GM23338 (cell line): ENCODE data around the gene RAX2. TPM values are rescaled to one million over a fixed set of nuclear protein-coding genes. Genes with fewer than 3 reads are reported as not detected.

Experiments used
- ATAC-seq: fragments of 200-7000 bp; cut with Tn5 transposase; 3 replicates; pipeline ENCODE4 v1.9.1; 2020
- DNase-seq: peaks from one replicate; pipeline ENCODE4 v3.0.0-alpha.2; 2015; ENCODE audit warnings: low spot score
- H2AFZ ChIP-seq: fragments of 200-600 bp; sonication (generic); 2 replicates; pipeline ENCODE4 v1.8.0; 2016; ENCODE audit warnings: antibody characterized with exemption, mild to moderate bottlenecking, moderate library complexity
- H3F3A ChIP-seq: fragments of 200-600 bp; sonication (generic); replicated peaks from 2 replicates; pipeline ENCODE4 v1.8.0; 2017; ENCODE audit warnings: antibody characterized with exemption, mixed run types, low read depth
- H3K27ac ChIP-seq: fragments of 200-600 bp; sonication (generic); 2 replicates; pipeline ENCODE4 v1.6.1; 2016; ENCODE audit warnings: low read depth
- H3K27me3 ChIP-seq: fragments of 200-600 bp; sonication (generic); 2 replicates; pipeline ENCODE4 v1.8.0; 2016; ENCODE audit warnings: mild to moderate bottlenecking, mixed run types, moderate library complexity; ENCODE audit not compliant: insufficient read depth
- H3K36me3 ChIP-seq: fragments of 200-600 bp; sonication (generic); 2 replicates; pipeline ENCODE4 v1.8.0; 2016; ENCODE audit warnings: mild to moderate bottlenecking; ENCODE audit not compliant: insufficient read depth
- H3K4me1 ChIP-seq: fragments of 200-600 bp; sonication (generic); 2 replicates; pipeline ENCODE4 v1.8.0; 2016; ENCODE audit warnings: mild to moderate bottlenecking, moderate library complexity; ENCODE audit not compliant: insufficient read depth
- H3K4me2 ChIP-seq: fragments of 200-600 bp; sonication (generic); 2 replicates; pipeline ENCODE4 v1.7.1; 2017; ENCODE audit warnings: mixed run types
- H3K4me3 ChIP-seq: fragments of 200-600 bp; sonication (generic); 2 replicates; pipeline ENCODE4 v1.6.1; 2016; ENCODE audit warnings: mixed run types
- H3K79me2 ChIP-seq: fragments of 200-600 bp; sonication (generic); replicated peaks from 2 replicates; pipeline ENCODE4 v1.8.0; 2017; ENCODE audit warnings: mild to moderate bottlenecking; ENCODE audit not compliant: insufficient read depth
- H3K9me2 ChIP-seq: fragments of 200-600 bp; sonication (generic); 2 replicates; pipeline ENCODE4 v1.8.0; 2017; ENCODE audit not compliant: insufficient read depth
- H4K20me1 ChIP-seq: fragments of 200-600 bp; sonication (generic); replicated peaks from 2 replicates; pipeline ENCODE4 v1.8.0; 2017; ENCODE audit warnings: mild to moderate bottlenecking; ENCODE audit not compliant: insufficient read depth
- H3K27ac Mint-ChIP-seq: 2 replicates; pipeline ENCODE4 v1.8.0; 2020; ENCODE audit warnings: inconsistent platforms, mild to moderate bottlenecking, moderate library complexity, mixed read lengths
- H3K27me3 Mint-ChIP-seq: 3 replicates; pipeline ENCODE4 v1.8.0; 2022; ENCODE audit warnings: low read depth, mild to moderate bottlenecking, moderate library complexity, mixed read lengths, inconsistent platforms; ENCODE audit not compliant: insufficient read depth, poor library complexity
- H3K36me3 Mint-ChIP-seq: 3 replicates; pipeline ENCODE4 v1.8.0; 2021; ENCODE audit warnings: low read depth, mild to moderate bottlenecking, inconsistent platforms, moderate library complexity, mixed read lengths
- H3K4me1 Mint-ChIP-seq: 3 replicates; pipeline ENCODE4 v1.8.0; 2020; ENCODE audit warnings: mild to moderate bottlenecking, inconsistent platforms, mixed read lengths
- H3K4me3 Mint-ChIP-seq: 3 replicates; pipeline ENCODE4 v1.8.0; 2021; ENCODE audit warnings: moderate library complexity, mild to moderate bottlenecking, inconsistent platforms, mixed read lengths
- H3K9me3 Mint-ChIP-seq: 3 replicates; pipeline ENCODE4 v1.8.0; 2020; ENCODE audit warnings: moderate library complexity, mild to moderate bottlenecking, inconsistent platforms, mixed read lengths
- CTCF ChIP-seq, 2 experiments: fragments of 200-600 bp in 1 of 2; sonication (generic) in 1 of 2; conservative IDR thresholded peaks; 2 replicates each; pipeline versions ENCODE4 v1.5.1 to v1.6.1; 2016 to 2017; ENCODE audit warnings: antibody characterized with exemption in 2 of 2, low read depth in 2 of 2, mild to moderate bottlenecking in 2 of 2, moderate library complexity in 1 of 2
- EZH2 ChIP-seq: fragments of 200-600 bp; sonication (generic); IDR thresholded peaks from one replicate; pipeline ENCODE4 v1.8.0; 2017; ENCODE audit warnings: antibody characterized with exemption, mild to moderate bottlenecking, low read depth; ENCODE audit not compliant: unreplicated experiment
- EZH2phosphoT487 ChIP-seq: fragments of 200-600 bp; sonication (generic); IDR thresholded peaks from one replicate; pipeline ENCODE4 v1.8.1; 2018; ENCODE audit warnings: antibody characterized with exemption; ENCODE audit not compliant: unreplicated experiment
- JUNB ChIP-seq: IDR thresholded peaks from one replicate; pipeline ENCODE4 v1.6.1; 2016; ENCODE audit warnings: antibody characterized with exemption; ENCODE audit not compliant: unreplicated experiment
- POLR2AphosphoS5 ChIP-seq: IDR thresholded peaks from 2 replicates; pipeline ENCODE4 v1.6.1; 2016; ENCODE audit warnings: antibody characterized with exemption, low read depth
- REST ChIP-seq: IDR thresholded peaks from one replicate; pipeline ENCODE4 v1.6.1; 2018; ENCODE audit warnings: antibody characterized with exemption; ENCODE audit not compliant: unreplicated experiment
- STAT1 ChIP-seq: IDR thresholded peaks from one replicate; pipeline ENCODE4 v1.6.1; 2016; ENCODE audit warnings: antibody characterized with exemption; ENCODE audit not compliant: unreplicated experiment
- ZNF114 ChIP-seq: fragments of 250-450 bp; sonication (Bioruptor Pico); IDR thresholded peaks from 2 replicates; pipeline ENCODE4 v1.5.0; 2020; ENCODE audit warnings: mild to moderate bottlenecking, moderate library complexity
- polyA plus RNA-seq: library from polyadenylated mRNA; unstranded; fragments of >200 nt; fragmentation: Nextera tagmentation; extraction: Ambion mirVana; gene quantifications from 2 replicates; pipeline ENCODE4 v1.2.1, GENCODE V29; 2016
- total RNA-seq: library from RNA; depleted of rRNA; stranded (reverse); fragments of >200 nt; shearing (Covaris generic); gene quantifications from 2 replicates; pipeline ENCODE4 v1.2.3, GENCODE V29; 2014

RAX2 gene
- total and polyA plus RNA-seq, 2 experiments from 2014 or later = 0.13 TPM; not detected in 1

DNA sequence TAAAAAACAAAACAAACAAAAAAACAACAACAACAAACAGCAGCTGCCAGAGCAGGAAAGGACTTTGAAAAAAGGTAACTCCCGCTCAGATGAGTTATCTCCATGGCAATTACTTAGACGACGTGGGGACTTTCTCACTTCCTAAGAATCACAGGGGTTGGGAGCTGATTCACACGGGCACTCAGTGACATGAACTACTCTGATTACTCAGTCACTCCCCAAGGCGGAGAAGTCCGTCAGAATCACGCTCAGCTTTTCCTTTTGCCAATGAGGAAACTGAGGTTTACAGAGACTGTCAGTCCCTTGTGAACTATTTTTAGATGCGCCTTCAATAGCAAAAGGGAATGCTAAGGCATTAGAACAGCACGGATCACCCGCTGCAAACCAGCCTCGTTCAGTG is 46.4 kb upstream of the RAX2 start:
- Histone ChIP-seq H3K36me3 (no peaks in the 10 kb centered on the region), H4K20me1 (no peaks in the 10 kb centered on the region), H3K4me2 (no peak overlapping the region), H3K27ac (no peak overlapping the region), H3F3A (0 out of 2 replicates have a peak, but pooled peaks cover 2% of the 10 kb centered on the region), H3K79me2 (no peaks in the 10 kb centered on the region), H2AFZ (no peak overlapping the region), H3K9me2 (no peaks in the 10 kb centered on the region), H3K4me1 (no peaks in the 10 kb centered on the region), H3K27me3 (0 out of 2 replicates have a peak, but pooled peaks cover 6% of the 10 kb centered on the region), H3K4me3 (no peak overlapping the region)
- no peak overlapping the region for H3K27ac Mint-ChIP-seq
- peaks cover 22% of the 10 kb centered on the region for H3K27me3 Mint-ChIP-seq
- no peaks in the 10 kb centered on the region for H3K4me1 Mint-ChIP-seq
- H3K9me3 Mint-ChIP-seq = no peaks in the 10 kb centered on the region; the same call in 1 of the 3 replicates
- peaks cover 4% of the 10 kb centered on the region; the same call in 2 of the 3 replicates for H3K36me3 Mint-ChIP-seq
- no peak for DNase-seq
- no peak for ATAC-seq
- H3K4me3 Mint-ChIP-seq = no peak overlapping the region
- TF ChIP-seq STAT1 (no peak), REST (no peak), EZH2 (no peak), EZH2phosphoT487 (no peak), ZNF114 (no peak), JUNB (no peak), CTCF (conservative IDR thresholded peaks at IDR 0.05; ENCODE audit: low read depth in 2 of 2) (no peak)

- Histone ChIP-seq H3K4me2 (no peak overlapping the region), H3K4me3 (no peak overlapping the region), H3K27me3 (0 out of 2 replicates have a peak, but pooled peaks cover 6% of the 10 kb centered on the region), H3K27ac (no peak overlapping the region), H3F3A (0 out of 2 replicates have a peak, but pooled peaks cover 2% of the 10 kb centered on the region), H3K36me3 (no peaks in the 10 kb centered on the region), H4K20me1 (no peaks in the 10 kb centered on the region), H3K9me2 (no peaks in the 10 kb centered on the region), H3K4me1 (no peaks in the 10 kb centered on the region), H3K79me2 (no peaks in the 10 kb centered on the region), H2AFZ (no peak overlapping the region)
- H3K9me3 Mint-ChIP-seq = no peaks in the 10 kb centered on the region; the same call in none of the 3 replicates
- no peak for ATAC-seq
- no peak overlapping the region for H3K4me3 Mint-ChIP-seq
- peaks cover 4% of the 10 kb centered on the region; the same call in 2 of the 3 replicates for H3K36me3 Mint-ChIP-seq
- no peak overlapping the region for H3K27ac Mint-ChIP-seq
- peaks cover 16% of the 10 kb centered on the region for H3K27me3 Mint-ChIP-seq
- no peaks in the 10 kb centered on the region; the same call in 2 of the 3 replicates for H3K4me1 Mint-ChIP-seq
- DNase-seq = no peak
- TF ChIP-seq POLR2AphosphoS5 = no peak
- TF ChIP-seq REST = no peak
- TF ChIP-seq CTCF (conservative IDR thresholded peaks at IDR 0.05; ENCODE audit: low read depth in 2 of 2) = no peak
Observed at GRCh38 chr19:3817761-3818160, 45.7 kb upstream of the RAX2 start.
